Mucosa of descending colon (tissue), 3 donors: ENCODE data around the gene COL8A2. TPM values are rescaled to one million over a fixed set of nuclear protein-coding genes. Genes with fewer than 3 reads are reported as not detected.
A peak's percentile ranks its signal among the peaks of the same experiment; 100 is the strongest.

ENCODE experiments used
- ATAC-seq: fragments of 200-7000 bp; cut with Tn5 transposase; one replicate; pipeline ENCODE4 v1.9.1; 2020; ENCODE audit warnings: mild to moderate bottlenecking, moderate library complexity
- DNase-seq, 3 donors: peaks; one replicate each; pipeline ENCODE4 v3.0.0-alpha.2; 2020
- H3K36me3 ChIP-seq: fragments of 200-600 bp; one replicate; pipeline ENCODE4 v1.8.0; 2021; ENCODE audit warnings: low read depth, mild to moderate bottlenecking
- H3K4me1 ChIP-seq: fragments of 200-600 bp; one replicate; pipeline ENCODE4 v1.8.0; 2021; ENCODE audit warnings: low read depth, mild to moderate bottlenecking
- H3K4me3 ChIP-seq: fragments of 200-600 bp; one replicate; pipeline ENCODE4 v1.8.0; 2021; ENCODE audit warnings: mild to moderate bottlenecking
- H3K9me3 ChIP-seq: fragments of 200-600 bp; one replicate; pipeline ENCODE4 v1.8.0; 2021; ENCODE audit warnings: mild to moderate bottlenecking
- intact Hi-C, 2 donors: fragments of 100-400 bp; cut with DNase I in 1 of 2; cut with micrococcal nuclease in 1 of 2; formaldehyde crosslinking; loops; one replicate each; pipeline versions ENCODE4 v1.11.0 to v1.11.1; 2022; cut with DNase I, micrococcal nuclease
- total RNA-seq, 3 donors: library from RNA; stranded (reverse); fragmentation: NEBNext Ultra II Directional in 2 of 3; extraction: Animal tissue kit (Norgen Biotek cat#: 25700) in 2 of 3; gene quantifications; one replicate each; pipeline versions ENCODE4 v1.2.1 to v1.2.4, GENCODE V29; 2021 to 2023
- TF ChIP-seq, protein P1 (sequence below): fragments of 200-600 bp; IDR thresholded peaks from one replicate; pipeline ENCODE4 v1.8.0; 2022; ENCODE audit warnings: antibody characterized with exemption, mild to moderate bottlenecking
- donor health status: DM: no; HTN: no; CAD: no; lungs with moderate emphysema.
- donor health status: DM: no; HTN: no; CAD: no.
- donor health status: DM: no; HTN: yes; CAD: no.

COL8A2 gene
- total RNA-seq, 3 donors from 2014 or later = 0.58 to 4.5 (median 1.5) TPM

DNA sequence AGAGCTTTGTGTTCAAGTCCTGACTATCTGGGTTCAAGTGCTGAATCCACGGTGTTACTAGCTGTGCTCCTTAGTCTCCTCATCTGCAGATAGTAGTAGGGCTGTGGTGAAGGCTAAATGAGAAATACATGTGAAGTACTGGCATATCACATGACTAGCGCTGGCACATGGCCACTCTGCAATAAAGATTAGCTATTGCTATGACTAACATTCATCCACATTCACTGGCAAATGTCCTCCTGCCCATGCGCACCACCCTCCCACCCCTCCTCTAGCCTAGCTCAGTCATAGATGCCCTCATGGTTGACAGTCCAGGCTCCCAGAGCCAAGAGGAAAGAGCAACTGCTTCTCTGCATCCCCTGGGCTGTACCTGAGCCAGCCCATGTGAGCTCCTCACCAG is 8.5 kb upstream of the COL8A2 start:
- H3K36me3 ChIP-seq = peaks cover 7% of the 10 kb centered on the region
- peak; percentile 85 to 97 (median 86) for DNase-seq
- H3K4me1 ChIP-seq = peaks cover 9% of the 10 kb centered on the region
- TF ChIP-seq, protein P1, sequence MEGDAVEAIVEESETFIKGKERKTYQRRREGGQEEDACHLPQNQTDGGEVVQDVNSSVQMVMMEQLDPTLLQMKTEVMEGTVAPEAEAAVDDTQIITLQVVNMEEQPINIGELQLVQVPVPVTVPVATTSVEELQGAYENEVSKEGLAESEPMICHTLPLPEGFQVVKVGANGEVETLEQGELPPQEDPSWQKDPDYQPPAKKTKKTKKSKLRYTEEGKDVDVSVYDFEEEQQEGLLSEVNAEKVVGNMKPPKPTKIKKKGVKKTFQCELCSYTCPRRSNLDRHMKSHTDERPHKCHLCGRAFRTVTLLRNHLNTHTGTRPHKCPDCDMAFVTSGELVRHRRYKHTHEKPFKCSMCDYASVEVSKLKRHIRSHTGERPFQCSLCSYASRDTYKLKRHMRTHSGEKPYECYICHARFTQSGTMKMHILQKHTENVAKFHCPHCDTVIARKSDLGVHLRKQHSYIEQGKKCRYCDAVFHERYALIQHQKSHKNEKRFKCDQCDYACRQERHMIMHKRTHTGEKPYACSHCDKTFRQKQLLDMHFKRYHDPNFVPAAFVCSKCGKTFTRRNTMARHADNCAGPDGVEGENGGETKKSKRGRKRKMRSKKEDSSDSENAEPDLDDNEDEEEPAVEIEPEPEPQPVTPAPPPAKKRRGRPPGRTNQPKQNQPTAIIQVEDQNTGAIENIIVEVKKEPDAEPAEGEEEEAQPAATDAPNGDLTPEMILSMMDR = no peak
- intact Hi-C loops = no loop called here
- no peak overlapping the region for H3K4me3 ChIP-seq
- peak; percentile 98 for ATAC-seq
- H3K9me3 ChIP-seq = no peaks in the 10 kb centered on the region

DNA sequence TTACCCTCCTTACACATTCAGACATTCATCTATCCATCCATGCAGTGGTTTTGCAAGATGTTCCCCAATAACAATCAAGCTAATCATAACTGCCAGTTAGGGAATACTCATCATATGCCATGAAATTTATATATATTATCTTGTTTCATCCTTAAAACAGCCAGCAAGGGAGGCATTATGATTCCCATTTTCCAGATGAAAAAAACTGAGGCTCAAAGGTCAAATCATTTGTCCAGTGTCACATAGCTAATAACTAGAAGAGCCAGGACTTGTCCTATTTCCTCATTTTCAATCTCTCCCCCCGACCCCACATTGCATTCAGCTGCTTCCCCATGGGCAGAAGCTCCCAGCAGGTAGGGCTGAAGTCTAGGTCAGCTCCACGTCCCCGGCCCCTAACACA is 7.0 kb upstream of the COL8A2 start:
- DNase-seq (no peak), ATAC-seq (no peak)
- TF ChIP-seq, protein P1 = no peak
- intact Hi-C loops = no loop called here
- Histone ChIP-seq H3K9me3 (no peaks in the 10 kb centered on the region), H3K36me3 (no peaks in the 10 kb centered on the region), H3K4me3 (no peak overlapping the region), H3K4me1 (peaks cover 9% of the 10 kb centered on the region)

DNA sequence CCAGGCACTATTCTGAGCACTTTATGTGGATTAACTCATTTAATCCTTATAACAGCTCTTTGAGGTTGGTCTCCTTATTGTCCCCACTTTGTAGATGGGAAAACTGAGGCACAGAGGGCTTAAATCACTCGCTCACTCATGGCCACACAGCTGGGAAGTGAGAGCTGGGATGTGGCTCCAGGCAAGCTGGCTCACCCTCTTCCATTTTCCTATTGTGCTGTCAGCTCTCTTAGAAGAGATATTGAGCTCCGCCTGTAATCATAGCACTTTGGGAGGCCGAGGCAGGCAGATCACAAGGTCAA is 3.8 kb upstream of the COL8A2 start:
- no peaks in the 10 kb centered on the region for H3K36me3 ChIP-seq
- H3K4me1 ChIP-seq = peaks cover 14% of the 10 kb centered on the region
- TF ChIP-seq, protein P1 = no peak
- ATAC-seq (no peak), DNase-seq (no peak)
- intact Hi-C loops = no loop called here
- no peak overlapping the region for H3K4me3 ChIP-seq
- H3K9me3 ChIP-seq = no peaks in the 10 kb centered on the region

DNA sequence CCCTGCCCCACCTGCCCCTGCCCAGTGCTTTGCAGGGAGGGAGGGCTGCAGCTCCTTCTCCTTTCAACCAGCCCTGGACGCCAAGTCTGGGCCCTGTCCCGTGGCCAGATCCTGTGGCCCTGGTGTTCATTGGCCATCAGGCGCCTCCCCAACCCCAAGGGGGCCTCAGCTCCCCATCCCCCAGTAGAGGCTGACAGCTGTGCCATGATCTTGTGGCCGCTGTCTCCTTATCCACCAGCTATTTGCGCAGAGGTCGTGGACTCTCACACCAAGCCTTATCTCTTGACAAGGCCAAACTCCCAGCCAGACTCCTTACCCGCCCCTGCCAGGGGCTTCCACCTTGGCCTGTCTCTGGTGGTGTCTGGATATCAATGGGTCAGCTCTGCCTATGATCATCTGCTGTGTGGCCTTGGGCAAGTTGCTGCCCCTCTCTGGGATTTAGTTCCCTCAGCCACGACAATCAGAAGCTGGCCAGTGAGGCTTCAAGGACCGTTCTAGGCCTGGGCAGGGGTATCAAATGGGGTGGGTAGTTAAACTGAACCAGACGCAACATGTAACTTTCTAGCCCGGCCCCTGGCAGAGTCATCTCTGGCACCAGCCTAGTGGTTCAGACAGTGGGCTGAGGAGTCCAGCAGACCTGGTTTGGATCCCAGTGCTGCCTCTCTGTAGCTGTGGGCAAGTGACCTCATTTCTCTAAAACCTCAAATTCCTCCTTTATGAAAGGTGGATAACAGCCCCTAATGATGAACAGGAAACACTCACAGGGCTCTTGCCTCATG is 3.3 kb upstream of the COL8A2 start:
- TF ChIP-seq, protein P1 = no peak
- ATAC-seq (no peak), DNase-seq (no peak)
- Histone ChIP-seq H3K4me3 (no peak overlapping the region), H3K36me3 (no peaks in the 10 kb centered on the region), H3K4me1 (peaks cover 13% of the 10 kb centered on the region), H3K9me3 (no peaks in the 10 kb centered on the region)
- intact Hi-C loops = no loop called here

DNA sequence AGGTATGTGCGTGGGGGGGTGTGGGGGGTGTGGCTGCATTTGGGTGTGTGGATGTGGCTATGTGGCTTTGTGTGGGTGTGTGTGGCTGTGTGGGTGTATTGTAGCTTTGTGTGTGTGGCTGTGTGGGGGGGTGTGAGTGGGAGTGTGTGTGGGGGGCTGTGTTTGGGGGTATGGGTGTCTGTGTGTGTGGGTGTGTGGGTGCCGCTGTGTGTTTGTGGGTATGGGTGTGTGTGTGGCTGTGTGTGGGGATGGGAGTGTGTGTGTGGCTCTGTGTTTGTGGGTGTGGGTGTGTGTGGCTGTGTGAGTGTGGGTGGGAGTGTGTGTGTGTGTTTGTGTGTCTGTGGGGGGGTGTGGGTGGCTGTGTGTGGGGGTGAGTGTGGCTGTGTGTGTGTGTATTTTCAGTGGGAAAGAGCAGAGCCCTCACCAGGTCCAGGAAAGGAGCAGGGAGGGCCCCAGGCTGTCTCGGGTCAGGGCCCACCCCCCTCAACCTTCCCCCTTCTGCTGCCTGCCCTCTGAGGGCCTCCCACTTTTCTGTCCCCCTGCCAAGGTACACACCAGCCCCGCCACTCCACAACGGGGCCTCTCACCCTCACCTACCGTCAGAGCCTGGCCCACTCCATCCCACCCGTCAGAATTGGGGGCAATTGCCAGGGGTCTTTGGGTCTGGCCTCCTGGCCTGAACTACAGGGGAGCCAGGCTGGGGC is 1.9 kb upstream of the COL8A2 start:
- Histone ChIP-seq H3K4me1 (peaks cover 8% of the 10 kb centered on the region), H3K36me3 (no peaks in the 10 kb centered on the region), H3K4me3 (no peak overlapping the region), H3K9me3 (no peaks in the 10 kb centered on the region)
- no peak for ATAC-seq
- DNase-seq = no peak
- TF ChIP-seq, protein P1 = no peak
- intact Hi-C loops = no loop called here
